Cardiac fibroblast (primary cell): ENCODE measurements around the gene C7orf57.

Experiments
- DNase-seq, 2 donors: peaks; one replicate each; pipeline versions ENCODE4 v3.0.0 to v3.0.0-alpha.2; 2010; ENCODE audit warnings: low read depth in 2 of 2
- H3K4me3 ChIP-seq, 2 donors: replicated peaks in 1 of 2; 1 replicate in 1 of 2; 2 replicates in 1 of 2; pipeline ENCODE4 v1.5.1; 2011; ENCODE audit warnings: low read depth in 2 of 2, low read length in 2 of 2, mild to moderate bottlenecking in 2 of 2, moderate library complexity in 1 of 2
- TF ChIP-seq, protein P1 (sequence below): IDR thresholded peaks from one replicate; pipeline ENCODE4 v1.5.1; 2011; ENCODE audit warnings: low read depth, mild to moderate bottlenecking, low read length, inconsistent platforms

C7orf57 gene

DNA sequence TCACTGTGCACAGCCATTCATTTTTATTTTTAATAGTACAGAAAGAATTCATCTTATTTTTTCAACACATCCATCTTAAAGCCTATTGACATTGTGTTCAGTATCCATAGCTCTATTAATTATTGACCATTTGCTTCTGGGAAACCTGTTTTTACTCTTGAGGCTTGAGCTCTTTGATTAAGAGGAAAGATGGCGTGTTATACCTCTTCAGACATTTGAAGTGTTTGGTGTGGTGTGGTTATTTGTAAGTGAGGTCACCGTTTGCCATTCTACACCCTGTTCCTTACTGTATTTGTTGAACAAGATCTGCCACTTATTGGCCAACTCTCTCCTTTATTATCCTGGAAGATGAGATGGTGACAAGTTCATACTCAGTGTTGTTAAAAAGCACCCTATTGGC, 18.4 kb downstream of the C7orf57 start:
- TF ChIP-seq, protein P1, sequence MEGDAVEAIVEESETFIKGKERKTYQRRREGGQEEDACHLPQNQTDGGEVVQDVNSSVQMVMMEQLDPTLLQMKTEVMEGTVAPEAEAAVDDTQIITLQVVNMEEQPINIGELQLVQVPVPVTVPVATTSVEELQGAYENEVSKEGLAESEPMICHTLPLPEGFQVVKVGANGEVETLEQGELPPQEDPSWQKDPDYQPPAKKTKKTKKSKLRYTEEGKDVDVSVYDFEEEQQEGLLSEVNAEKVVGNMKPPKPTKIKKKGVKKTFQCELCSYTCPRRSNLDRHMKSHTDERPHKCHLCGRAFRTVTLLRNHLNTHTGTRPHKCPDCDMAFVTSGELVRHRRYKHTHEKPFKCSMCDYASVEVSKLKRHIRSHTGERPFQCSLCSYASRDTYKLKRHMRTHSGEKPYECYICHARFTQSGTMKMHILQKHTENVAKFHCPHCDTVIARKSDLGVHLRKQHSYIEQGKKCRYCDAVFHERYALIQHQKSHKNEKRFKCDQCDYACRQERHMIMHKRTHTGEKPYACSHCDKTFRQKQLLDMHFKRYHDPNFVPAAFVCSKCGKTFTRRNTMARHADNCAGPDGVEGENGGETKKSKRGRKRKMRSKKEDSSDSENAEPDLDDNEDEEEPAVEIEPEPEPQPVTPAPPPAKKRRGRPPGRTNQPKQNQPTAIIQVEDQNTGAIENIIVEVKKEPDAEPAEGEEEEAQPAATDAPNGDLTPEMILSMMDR = no peak
- no peak for DNase-seq
- no peak overlapping the region for H3K4me3 ChIP-seq

DNA sequence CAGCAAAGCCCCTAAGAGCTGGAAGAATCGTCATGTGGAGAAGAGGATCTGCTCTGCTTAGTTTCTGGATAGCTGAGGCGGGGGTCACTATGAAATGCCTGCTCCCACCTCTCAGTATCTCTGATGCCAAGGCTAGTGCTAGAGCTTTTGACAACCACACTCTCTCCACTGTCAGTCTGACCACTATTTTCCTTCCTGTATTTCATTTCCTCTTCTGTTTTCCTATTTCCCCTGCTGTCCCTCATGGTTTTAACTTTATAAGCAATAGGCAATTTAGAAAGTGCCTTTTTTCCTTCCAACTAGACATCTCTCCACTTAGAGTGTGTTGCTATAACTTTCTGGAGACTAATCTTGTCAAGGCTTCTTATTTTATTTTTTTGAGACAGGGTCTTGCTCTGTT, 23.6 kb downstream of the C7orf57 start:
- TF ChIP-seq, protein P1 = no peak
- no peak for DNase-seq
- H3K4me3 ChIP-seq = no peak overlapping the region

DNA sequence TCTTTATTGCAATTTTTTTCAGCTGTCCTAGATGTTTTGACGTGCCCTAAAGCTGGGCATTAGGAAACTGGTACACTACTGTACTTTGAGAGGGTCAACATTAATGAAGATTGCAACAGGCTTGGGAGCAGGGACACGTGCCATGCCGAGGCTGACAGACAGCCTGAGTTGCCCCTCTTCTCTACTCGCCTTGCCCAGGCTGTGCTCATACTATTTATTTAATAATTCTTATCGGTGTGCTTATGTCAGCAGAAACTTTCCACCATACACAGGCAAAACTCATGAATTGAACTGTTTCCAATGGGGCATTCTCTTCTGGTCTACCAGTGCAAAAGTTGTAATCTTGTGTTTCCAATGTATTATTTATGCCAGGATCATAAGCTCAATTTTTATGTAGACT, 24.4 kb downstream of the C7orf57 start:
- H3K4me3 ChIP-seq = no peak overlapping the region
- TF ChIP-seq, protein P1 = no peak
- DNase-seq = no peak

DNA sequence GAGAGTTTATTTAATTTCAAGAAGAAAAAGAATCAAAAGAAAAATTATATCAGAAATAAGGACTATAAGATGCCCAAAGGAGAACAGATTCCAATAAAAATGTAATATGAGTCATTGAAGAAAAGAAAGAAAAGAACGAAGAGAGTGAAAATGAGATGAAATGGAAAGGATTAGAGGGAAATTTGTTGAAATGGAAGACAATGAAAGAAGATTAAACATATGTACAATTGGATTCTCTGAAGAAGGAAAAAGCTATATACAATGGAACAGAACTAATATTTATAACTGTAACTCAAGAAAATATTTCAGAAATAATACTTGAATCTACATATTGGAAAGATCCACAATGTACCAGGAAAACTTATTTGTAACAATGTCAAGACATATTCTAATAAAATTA, 28.6 kb downstream of the C7orf57 start:
- TF ChIP-seq, protein P1 = no peak
- no peak for DNase-seq
- H3K4me3 ChIP-seq = no peak overlapping the region

DNA sequence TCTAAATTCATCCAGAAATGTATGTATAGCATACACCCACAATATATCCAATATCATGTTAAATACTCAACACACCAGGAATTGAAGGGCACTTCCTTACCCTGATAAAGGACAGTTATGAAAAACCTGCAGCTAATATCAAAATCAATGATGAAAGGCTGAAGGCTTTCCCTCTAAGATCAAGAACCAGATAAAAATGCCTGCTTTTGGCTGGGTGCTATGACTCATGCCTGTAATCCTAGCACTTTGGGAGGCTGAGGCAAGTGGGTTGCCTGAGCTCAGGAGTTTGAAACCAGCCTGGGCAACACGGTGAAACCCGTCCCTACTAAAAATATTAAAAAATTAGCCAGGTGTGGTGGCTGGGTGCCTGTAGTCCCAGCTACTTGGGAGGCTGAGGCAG, 32.1 kb downstream of the C7orf57 start:
- no peak for DNase-seq
- H3K4me3 ChIP-seq = no peak overlapping the region
- TF ChIP-seq, protein P1 = no peak

DNA sequence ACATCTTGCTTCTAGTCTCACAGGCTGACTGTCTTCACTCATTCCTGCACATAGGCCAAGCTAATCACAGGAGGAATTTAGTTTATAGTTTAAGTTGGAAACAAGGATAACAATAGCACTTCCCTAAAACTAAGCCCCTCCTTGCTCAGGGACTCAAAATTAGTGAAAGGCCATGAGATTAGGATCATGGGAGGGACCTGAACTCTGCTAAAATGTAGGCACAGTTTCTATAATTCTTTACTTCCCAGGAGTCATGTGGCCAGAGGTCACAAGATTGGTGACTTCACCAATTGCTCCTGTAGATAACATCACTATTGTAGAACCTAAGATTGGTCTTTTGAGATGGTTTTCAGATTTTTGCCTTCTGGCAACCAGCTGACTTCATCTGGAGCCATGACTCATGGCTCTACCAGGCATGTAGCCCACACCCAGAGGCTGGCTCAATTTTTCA, 38.9 kb downstream of the C7orf57 start:
- TF ChIP-seq, protein P1 = no peak
- no peak for DNase-seq
- no peak overlapping the region for H3K4me3 ChIP-seq

DNA sequence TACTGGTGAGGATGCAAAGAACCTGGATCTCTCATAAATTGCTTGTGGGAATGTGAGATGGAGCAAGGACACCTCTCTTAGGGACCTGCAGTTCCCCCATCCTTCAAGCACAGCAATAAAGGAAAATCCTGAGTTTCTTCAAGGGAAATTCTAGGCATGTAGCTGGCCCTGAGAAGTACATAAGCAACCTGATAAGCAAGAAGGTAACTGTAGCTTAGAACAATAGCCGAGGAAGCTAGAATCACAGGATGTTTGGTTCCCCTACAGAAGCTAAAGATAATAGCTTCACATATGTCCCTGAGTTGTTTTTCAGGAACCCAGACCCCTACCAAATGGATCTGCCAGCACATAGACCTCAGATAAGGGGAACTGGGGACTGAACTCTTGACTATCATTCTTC, 42.1 kb downstream of the C7orf57 start:
- TF ChIP-seq, protein P1 = no peak
- DNase-seq = no peak
- no peak overlapping the region for H3K4me3 ChIP-seq
